Measurements from ENCODE around the gene CCDC15.

DNA sequence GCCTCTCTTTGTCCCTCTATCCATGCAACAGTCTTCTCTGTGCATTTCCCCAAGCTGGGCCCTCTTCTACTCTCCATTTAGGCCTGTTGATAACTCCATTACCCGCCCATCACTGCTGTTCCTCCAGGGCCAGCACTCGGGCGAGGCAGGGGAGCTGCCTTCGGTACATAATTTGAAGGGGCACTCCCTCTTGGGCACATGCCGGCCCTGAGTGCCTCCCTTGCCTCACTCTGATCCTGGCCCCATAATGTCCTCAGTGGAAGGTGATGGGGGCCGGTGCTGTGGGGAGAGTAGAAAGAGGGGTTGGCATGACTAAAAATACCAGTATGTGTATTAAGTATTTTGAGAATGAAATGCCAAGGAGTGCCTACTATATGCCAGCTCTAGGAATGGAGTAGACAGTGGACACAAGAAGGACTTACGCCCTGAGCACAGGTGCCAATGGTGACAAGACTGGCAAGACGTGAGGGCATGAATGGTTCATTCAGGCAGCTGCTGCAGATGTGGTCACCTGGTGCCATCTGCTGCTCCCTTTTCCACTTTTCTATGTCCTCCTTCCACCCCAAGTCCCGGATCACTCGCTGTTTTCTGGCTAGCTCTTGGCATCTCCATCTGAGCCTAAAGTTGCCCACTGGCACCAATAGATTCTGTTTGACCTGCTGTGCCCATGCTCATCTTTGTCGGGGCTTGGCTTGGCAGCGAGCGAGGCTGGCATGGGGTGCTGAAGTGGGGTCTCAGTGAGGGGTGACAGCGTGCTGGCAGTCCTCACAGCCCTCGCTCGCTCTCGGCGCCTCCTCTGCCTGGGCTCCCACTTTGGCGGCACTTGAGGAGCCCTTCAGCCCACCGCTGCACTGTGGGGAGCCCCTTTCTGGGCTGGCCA, 134.8 kb downstream of the CCDC15 start:
- TF ChIP-seq, protein P1, sequence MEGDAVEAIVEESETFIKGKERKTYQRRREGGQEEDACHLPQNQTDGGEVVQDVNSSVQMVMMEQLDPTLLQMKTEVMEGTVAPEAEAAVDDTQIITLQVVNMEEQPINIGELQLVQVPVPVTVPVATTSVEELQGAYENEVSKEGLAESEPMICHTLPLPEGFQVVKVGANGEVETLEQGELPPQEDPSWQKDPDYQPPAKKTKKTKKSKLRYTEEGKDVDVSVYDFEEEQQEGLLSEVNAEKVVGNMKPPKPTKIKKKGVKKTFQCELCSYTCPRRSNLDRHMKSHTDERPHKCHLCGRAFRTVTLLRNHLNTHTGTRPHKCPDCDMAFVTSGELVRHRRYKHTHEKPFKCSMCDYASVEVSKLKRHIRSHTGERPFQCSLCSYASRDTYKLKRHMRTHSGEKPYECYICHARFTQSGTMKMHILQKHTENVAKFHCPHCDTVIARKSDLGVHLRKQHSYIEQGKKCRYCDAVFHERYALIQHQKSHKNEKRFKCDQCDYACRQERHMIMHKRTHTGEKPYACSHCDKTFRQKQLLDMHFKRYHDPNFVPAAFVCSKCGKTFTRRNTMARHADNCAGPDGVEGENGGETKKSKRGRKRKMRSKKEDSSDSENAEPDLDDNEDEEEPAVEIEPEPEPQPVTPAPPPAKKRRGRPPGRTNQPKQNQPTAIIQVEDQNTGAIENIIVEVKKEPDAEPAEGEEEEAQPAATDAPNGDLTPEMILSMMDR (IDR thresholded peaks at IDR 0.05) = no peak
- TF ChIP-seq EP300 (IDR thresholded peaks at IDR 0.05) (no peak), POLR2AphosphoS5 (IDR thresholded peaks at IDR 0.05) (no peak), POLR2A (IDR thresholded peaks at IDR 0.05) (no peak)

Data from stomach (tissue), 4 donors.